SJCRH30 (cell line): ENCODE data around the gene VAMP3. TPM values are rescaled to one million over a fixed set of nuclear protein-coding genes. Genes with fewer than 3 reads are reported as not detected.

ENCODE experiments used
- DNase-seq, 2 experiments: peaks; one replicate each; pipeline ENCODE4 v3.0.0-alpha.2; 2015 to 2020
- H3K27ac ChIP-seq: fragments of 250-450 bp; sonication (Bioruptor Pico); 2 replicates; pipeline ENCODE4 v1.5.1; 2020; ENCODE audit warnings: mild to moderate bottlenecking, moderate library complexity
- H3K27me3 ChIP-seq: fragments of 250-450 bp; sonication (Bioruptor Pico); 2 replicates; pipeline ENCODE4 v1.5.1; 2020; ENCODE audit warnings: mild to moderate bottlenecking, moderate library complexity
- H3K36me3 ChIP-seq: fragments of 250-450 bp; sonication (Bioruptor Pico); 2 replicates; pipeline ENCODE4 v1.5.1; 2020; ENCODE audit warnings: mild to moderate bottlenecking, moderate library complexity
- H3K4me1 ChIP-seq: fragments of 250-450 bp; sonication (Bioruptor Pico); 2 replicates; pipeline ENCODE4 v1.5.1; 2020; ENCODE audit warnings: mild to moderate bottlenecking, moderate library complexity
- H3K4me3 ChIP-seq: fragments of 250-450 bp; sonication (Bioruptor Pico); 2 replicates; pipeline ENCODE4 v1.5.1; 2020; ENCODE audit warnings: mild to moderate bottlenecking, moderate library complexity
- H3K9me3 ChIP-seq: fragments of 250-450 bp; sonication (Bioruptor Pico); replicated peaks from 2 replicates; pipeline ENCODE4 v1.5.1; 2020; ENCODE audit warnings: mild to moderate bottlenecking, moderate library complexity
- total RNA-seq: library from RNA; depleted of rRNA; stranded (reverse); fragments of >200 nt; shearing (Covaris generic); gene quantifications from 2 replicates; pipeline ENCODE4 v1.2.3, GENCODE V29; 2014; rRNA removed

Gene VAMP3
- total RNA-seq, 1 experiment from 2014 or later, result 102 TPM

DNA sequence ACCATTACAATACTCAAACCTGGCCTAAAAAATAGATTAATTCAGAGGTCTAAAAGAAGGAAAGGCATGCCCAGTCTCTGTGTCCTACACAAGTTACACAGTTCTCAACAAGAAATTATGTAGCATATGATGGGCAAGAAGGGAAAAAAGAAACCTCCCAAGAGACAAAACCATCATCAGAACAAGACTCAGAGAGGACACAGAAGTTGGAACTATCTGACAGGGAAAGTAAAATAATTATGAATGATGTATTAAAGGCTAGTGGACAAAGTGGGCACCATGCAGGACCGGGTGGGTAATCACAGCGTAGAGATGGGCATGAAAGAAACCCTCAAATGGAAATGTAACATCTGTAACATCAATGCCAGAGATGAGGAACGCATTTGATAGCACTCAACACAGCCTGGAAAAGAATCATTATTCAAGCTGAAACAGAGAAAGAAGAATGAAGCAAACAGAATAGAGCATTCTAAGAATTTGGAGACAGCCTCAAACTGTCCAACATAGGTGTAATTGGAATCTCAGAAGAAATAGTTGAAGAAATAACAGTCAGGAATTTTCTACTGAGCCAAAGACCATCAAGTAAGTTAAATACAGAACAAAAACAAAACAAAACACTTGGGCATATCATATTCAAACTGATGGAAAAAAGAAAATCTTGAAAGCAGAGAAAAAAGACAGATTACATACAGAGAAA is 42.7 kb downstream of the VAMP3 start:
- Histone ChIP-seq H3K4me1 (no peaks in the 10 kb centered on the region), H3K36me3 (no peaks in the 10 kb centered on the region; the same call in 1 of the 2 replicates), H3K4me3 (no peak overlapping the region), H3K9me3 (peaks cover 13% of the 10 kb centered on the region), H3K27ac (no peak overlapping the region), H3K27me3 (no peaks in the 10 kb centered on the region)
- no peak for DNase-seq

DNA sequence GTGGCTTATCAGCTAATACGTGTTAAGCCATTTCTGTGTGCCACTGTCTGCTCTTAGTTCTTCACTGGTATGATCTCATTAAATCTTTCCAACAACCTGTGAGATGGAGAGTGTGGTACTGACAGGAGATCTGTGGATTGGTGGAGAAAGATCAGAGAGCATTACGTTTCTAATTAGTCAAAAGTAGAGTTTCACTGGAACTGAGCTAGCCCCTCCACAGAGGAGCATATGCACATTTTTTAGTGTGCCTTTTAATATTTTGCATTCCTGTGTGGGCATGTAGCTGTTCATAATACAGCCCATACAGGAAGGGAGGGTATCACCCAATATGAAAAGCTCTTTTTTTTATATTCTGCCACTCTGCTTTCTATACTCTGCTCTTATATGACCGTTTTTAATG is 50.2 kb downstream of the VAMP3 start:
- no peak for DNase-seq
- Histone ChIP-seq H3K36me3 (no peaks in the 10 kb centered on the region), H3K4me3 (no peak overlapping the region), H3K27me3 (no peaks in the 10 kb centered on the region), H3K4me1 (no peaks in the 10 kb centered on the region), H3K27ac (no peak overlapping the region), H3K9me3 (no peaks in the 10 kb centered on the region)

DNA sequence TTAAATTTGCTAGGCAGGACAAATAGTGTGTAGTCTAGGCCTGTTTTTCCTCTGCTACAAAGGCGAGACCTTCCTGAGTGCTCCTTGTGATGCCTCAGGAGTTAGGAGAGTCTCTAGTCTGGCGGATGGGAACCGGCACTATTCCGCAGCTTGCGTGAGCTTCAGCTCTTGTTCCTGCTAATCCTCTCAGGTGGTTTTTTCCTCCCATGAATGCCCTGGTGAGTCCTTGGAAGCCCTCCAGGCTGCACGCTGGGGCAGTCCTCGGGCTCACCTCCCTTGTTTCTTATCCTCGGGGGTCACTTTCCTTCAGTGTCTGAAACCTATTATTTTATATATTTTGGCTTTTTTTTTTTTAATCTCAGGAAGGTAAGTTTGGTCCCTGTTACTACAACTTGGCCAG is 53.6 kb downstream of the VAMP3 start:
- Histone ChIP-seq H3K4me1 (no peaks in the 10 kb centered on the region), H3K4me3 (no peak overlapping the region), H3K27me3 (no peaks in the 10 kb centered on the region), H3K9me3 (no peaks in the 10 kb centered on the region), H3K36me3 (no peaks in the 10 kb centered on the region), H3K27ac (no peak overlapping the region)
- DNase-seq, result no peak

DNA sequence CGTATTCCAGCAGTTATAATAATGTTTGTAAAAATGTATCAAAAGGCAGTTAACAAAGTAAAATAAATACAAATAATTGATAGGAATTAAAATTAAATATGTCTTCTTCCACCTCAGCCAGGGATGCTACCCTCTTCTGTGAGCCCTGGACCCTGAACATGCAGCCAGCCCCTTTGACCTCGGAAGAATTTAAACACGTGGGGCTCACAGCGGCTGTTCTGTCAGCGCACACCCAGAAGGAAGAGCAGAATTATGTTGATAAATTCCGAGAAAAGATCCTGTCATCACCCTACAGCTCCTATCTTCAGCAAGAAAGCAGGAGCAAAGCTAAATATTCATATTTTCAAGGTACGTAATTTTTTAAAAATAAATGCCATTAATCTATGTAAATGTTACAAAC is 55.3 kb downstream of the VAMP3 start:
- no peaks in the 10 kb centered on the region for H3K36me3 ChIP-seq
- no peak overlapping the region for H3K4me3 ChIP-seq
- DNase-seq, result no peak

DNA sequence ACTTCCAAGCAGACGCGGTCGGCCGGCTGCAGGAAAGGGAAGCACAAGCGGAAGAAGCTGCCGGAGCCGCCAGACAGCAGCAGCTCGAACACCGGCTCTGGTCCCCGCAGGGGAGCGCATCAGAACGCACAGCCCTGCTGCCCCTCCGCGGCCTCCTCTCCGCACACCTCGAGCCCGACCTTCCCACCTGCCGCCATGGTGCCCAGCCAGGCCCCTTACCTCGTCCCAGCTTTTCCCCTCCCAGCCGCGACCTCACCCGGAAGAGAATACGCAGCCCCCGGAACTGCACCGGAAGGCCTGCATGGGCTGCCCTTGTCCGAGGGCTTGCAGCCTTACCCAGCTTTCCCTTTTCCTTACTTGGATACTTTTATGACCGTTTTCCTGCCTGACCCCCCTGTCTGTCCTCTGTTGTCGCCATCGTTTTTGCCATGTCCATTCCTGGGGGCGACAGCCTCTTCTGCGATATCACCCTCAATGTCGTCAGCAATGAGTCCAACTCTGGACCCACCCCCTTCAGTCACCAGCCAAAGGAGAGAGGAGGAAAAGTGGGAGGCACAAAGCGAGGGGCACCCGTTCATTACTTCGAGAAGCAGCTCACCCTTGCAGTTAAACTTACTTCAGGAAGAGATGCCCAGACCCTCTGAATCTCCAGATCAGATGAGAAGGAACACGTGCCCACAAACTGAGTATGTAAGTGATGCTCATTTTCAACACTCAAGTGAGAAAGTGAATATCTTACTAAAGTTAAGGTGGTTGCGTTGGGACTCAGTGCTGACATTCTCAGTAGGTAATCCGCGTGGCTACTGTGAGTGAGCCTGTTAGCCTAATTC is 56.2 kb downstream of the VAMP3 start:
- Histone ChIP-seq H3K27ac (no peak overlapping the region), H3K27me3 (no peaks in the 10 kb centered on the region), H3K36me3 (no peaks in the 10 kb centered on the region), H3K9me3 (no peaks in the 10 kb centered on the region), H3K4me1 (no peaks in the 10 kb centered on the region), H3K4me3 (no peak overlapping the region)
- DNase-seq, result no peak

More for the DNA sequence above, 55.3 kb downstream of the VAMP3 start:
- H3K27me3 ChIP-seq, result no peaks in the 10 kb centered on the region
- H3K27ac ChIP-seq, result no peak overlapping the region
- no peaks in the 10 kb centered on the region for H3K9me3 ChIP-seq
- H3K4me1 ChIP-seq, result no peaks in the 10 kb centered on the region

Other genes with a start within 250 kb of the VAMP3 start
- 2.0 and 2.7 TPM in 2 replicates for gene PER3, start 13.0 kb downstream of the VAMP3 start, total RNA-seq
- not detected in 2 replicates for gene UTS2, start 81.8 kb downstream of the VAMP3 start, total RNA-seq
- 0.13 TPM in 1 of 2 replicates, not detected in the other for gene TNFRSF9, start 169.5 kb downstream of the VAMP3 start, total RNA-seq
- 441 and 456 TPM in 2 replicates for gene PARK7, start 190.4 kb downstream of the VAMP3 start, total RNA-seq